GM23338 (cell line): ENCODE results near the gene SUGP1. TPM values are rescaled to one million over a fixed set of nuclear protein-coding genes. Genes with fewer than 3 reads are reported as not detected.

ENCODE experiments used
- ATAC-seq: fragments of 200-7000 bp; cut with Tn5 transposase; 3 replicates; pipeline ENCODE4 v1.9.1; 2020
- DNase-seq: peaks from one replicate; pipeline ENCODE4 v3.0.0-alpha.2; 2015; ENCODE audit warnings: low spot score
- H2AFZ ChIP-seq: fragments of 200-600 bp; sonication (generic); 2 replicates; pipeline ENCODE4 v1.8.0; 2016; ENCODE audit warnings: antibody characterized with exemption, mild to moderate bottlenecking, moderate library complexity
- H3F3A ChIP-seq: fragments of 200-600 bp; sonication (generic); replicated peaks from 2 replicates; pipeline ENCODE4 v1.8.0; 2017; ENCODE audit warnings: antibody characterized with exemption, mixed run types, low read depth
- H3K27ac ChIP-seq: fragments of 200-600 bp; sonication (generic); 2 replicates; pipeline ENCODE4 v1.6.1; 2016; ENCODE audit warnings: low read depth
- H3K27me3 ChIP-seq: fragments of 200-600 bp; sonication (generic); 2 replicates; pipeline ENCODE4 v1.8.0; 2016; ENCODE audit warnings: mild to moderate bottlenecking, mixed run types, moderate library complexity; ENCODE audit not compliant: insufficient read depth
- H3K36me3 ChIP-seq: fragments of 200-600 bp; sonication (generic); 2 replicates; pipeline ENCODE4 v1.8.0; 2016; ENCODE audit warnings: mild to moderate bottlenecking; ENCODE audit not compliant: insufficient read depth
- H3K4me1 ChIP-seq: fragments of 200-600 bp; sonication (generic); 2 replicates; pipeline ENCODE4 v1.8.0; 2016; ENCODE audit warnings: mild to moderate bottlenecking, moderate library complexity; ENCODE audit not compliant: insufficient read depth
- H3K4me2 ChIP-seq: fragments of 200-600 bp; sonication (generic); 2 replicates; pipeline ENCODE4 v1.7.1; 2017; ENCODE audit warnings: mixed run types
- H3K4me3 ChIP-seq: fragments of 200-600 bp; sonication (generic); 2 replicates; pipeline ENCODE4 v1.6.1; 2016; ENCODE audit warnings: mixed run types
- H3K79me2 ChIP-seq: fragments of 200-600 bp; sonication (generic); replicated peaks from 2 replicates; pipeline ENCODE4 v1.8.0; 2017; ENCODE audit warnings: mild to moderate bottlenecking; ENCODE audit not compliant: insufficient read depth
- H3K9me2 ChIP-seq: fragments of 200-600 bp; sonication (generic); 2 replicates; pipeline ENCODE4 v1.8.0; 2017; ENCODE audit not compliant: insufficient read depth
- H4K20me1 ChIP-seq: fragments of 200-600 bp; sonication (generic); replicated peaks from 2 replicates; pipeline ENCODE4 v1.8.0; 2017; ENCODE audit warnings: mild to moderate bottlenecking; ENCODE audit not compliant: insufficient read depth
- H3K27ac Mint-ChIP-seq: 2 replicates; pipeline ENCODE4 v1.8.0; 2020; ENCODE audit warnings: inconsistent platforms, mild to moderate bottlenecking, moderate library complexity, mixed read lengths
- H3K27me3 Mint-ChIP-seq: 3 replicates; pipeline ENCODE4 v1.8.0; 2022; ENCODE audit warnings: low read depth, mild to moderate bottlenecking, moderate library complexity, mixed read lengths, inconsistent platforms; ENCODE audit not compliant: insufficient read depth, poor library complexity
- H3K36me3 Mint-ChIP-seq: 3 replicates; pipeline ENCODE4 v1.8.0; 2021; ENCODE audit warnings: low read depth, mild to moderate bottlenecking, inconsistent platforms, moderate library complexity, mixed read lengths
- H3K4me1 Mint-ChIP-seq: 3 replicates; pipeline ENCODE4 v1.8.0; 2020; ENCODE audit warnings: mild to moderate bottlenecking, inconsistent platforms, mixed read lengths
- H3K4me3 Mint-ChIP-seq: 3 replicates; pipeline ENCODE4 v1.8.0; 2021; ENCODE audit warnings: moderate library complexity, mild to moderate bottlenecking, inconsistent platforms, mixed read lengths
- H3K9me3 Mint-ChIP-seq: 3 replicates; pipeline ENCODE4 v1.8.0; 2020; ENCODE audit warnings: moderate library complexity, mild to moderate bottlenecking, inconsistent platforms, mixed read lengths
- CREB1 ChIP-seq: fragments of 250-450 bp; sonication (Bioruptor Pico); IDR thresholded peaks from 2 replicates; pipeline ENCODE4 v1.5.0; 2020; ENCODE audit warnings: low read depth, mild to moderate bottlenecking, moderate library complexity
- CTCF ChIP-seq, 2 experiments: fragments of 200-600 bp in 1 of 2; sonication (generic) in 1 of 2; conservative IDR thresholded peaks; 2 replicates each; pipeline versions ENCODE4 v1.5.1 to v1.6.1; 2016 to 2017; ENCODE audit warnings: antibody characterized with exemption in 2 of 2, low read depth in 2 of 2, mild to moderate bottlenecking in 2 of 2, moderate library complexity in 1 of 2
- EZH2phosphoT487 ChIP-seq: fragments of 200-600 bp; sonication (generic); IDR thresholded peaks from one replicate; pipeline ENCODE4 v1.8.1; 2018; ENCODE audit warnings: antibody characterized with exemption; ENCODE audit not compliant: unreplicated experiment
- JUNB ChIP-seq: IDR thresholded peaks from one replicate; pipeline ENCODE4 v1.6.1; 2016; ENCODE audit warnings: antibody characterized with exemption; ENCODE audit not compliant: unreplicated experiment
- POLR2AphosphoS5 ChIP-seq: IDR thresholded peaks from 2 replicates; pipeline ENCODE4 v1.6.1; 2016; ENCODE audit warnings: antibody characterized with exemption, low read depth
- STAT1 ChIP-seq: IDR thresholded peaks from one replicate; pipeline ENCODE4 v1.6.1; 2016; ENCODE audit warnings: antibody characterized with exemption; ENCODE audit not compliant: unreplicated experiment
- ZNF331 ChIP-seq: fragments of 250-450 bp; sonication (Bioruptor Pico); IDR thresholded peaks from 2 replicates; pipeline ENCODE4 v1.5.0; 2020; ENCODE audit warnings: low read depth, mild to moderate bottlenecking, moderate library complexity
- polyA plus RNA-seq: library from polyadenylated mRNA; unstranded; fragments of >200 nt; fragmentation: Nextera tagmentation; extraction: Ambion mirVana; gene quantifications from 2 replicates; pipeline ENCODE4 v1.2.1, GENCODE V29; 2016
- total RNA-seq: library from RNA; depleted of rRNA; stranded (reverse); fragments of >200 nt; shearing (Covaris generic); gene quantifications from 2 replicates; pipeline ENCODE4 v1.2.3, GENCODE V29; 2014
- TF ChIP-seq, protein P1 (sequence below): fragments of 250-450 bp; sonication (Bioruptor Pico); IDR thresholded peaks from 2 replicates; pipeline ENCODE4 v1.5.0; 2020; ENCODE audit warnings: mild to moderate bottlenecking, moderate library complexity

The SUGP1 gene
- total and polyA plus RNA-seq, 2 experiments from 2014 or later: 38.6 to 61.6 TPM

- no peak overlapping the region for H3K4me2 ChIP-seq
- no peaks in the 10 kb centered on the region for H3K27me3 Mint-ChIP-seq
- 0 out of 2 replicates have a peak, but pooled peaks cover 2% of the 10 kb centered on the region for H3F3A ChIP-seq
- H2AFZ ChIP-seq: no peak overlapping the region
- TF ChIP-seq CREB1: no peak
- TF ChIP-seq JUNB: no peak
- no peak overlapping the region for H3K27ac Mint-ChIP-seq
- no peaks in the 10 kb centered on the region for H3K27me3 ChIP-seq
- H3K4me3 ChIP-seq: no peak overlapping the region
- H3K4me1 ChIP-seq: no peaks in the 10 kb centered on the region
- DNase-seq (no peak), ATAC-seq (no peak)
- H3K79me2 ChIP-seq: no peaks in the 10 kb centered on the region
- no peak overlapping the region for H3K4me3 Mint-ChIP-seq
- H3K9me3 Mint-ChIP-seq: no peaks in the 10 kb centered on the region
- H3K9me2 ChIP-seq: no peaks in the 10 kb centered on the region
- H4K20me1 ChIP-seq: 0 out of 2 replicates have a peak, but pooled peaks cover 3% of the 10 kb centered on the region
- H3K36me3 ChIP-seq: peaks cover 6% of the 10 kb centered on the region
- H3K4me1 Mint-ChIP-seq: no peaks in the 10 kb centered on the region
- H3K27ac ChIP-seq: no peak overlapping the region
- peaks cover 40% of the 10 kb centered on the region for H3K36me3 Mint-ChIP-seq
Measured at GRCh38 chr19:19304186-19304965, 15.9 kb downstream of the SUGP1 start.

- Histone ChIP-seq H3K4me2 (no peak overlapping the region), H3K9me2 (no peaks in the 10 kb centered on the region), H3K4me3 (no peak overlapping the region), H4K20me1 (0 out of 2 replicates have a peak, but pooled peaks cover 3% of the 10 kb centered on the region), H3K27me3 (no peaks in the 10 kb centered on the region), H3F3A (0 out of 2 replicates have a peak, but pooled peaks cover 2% of the 10 kb centered on the region), H2AFZ (no peak overlapping the region), H3K36me3 (peaks cover 3% of the 10 kb centered on the region), H3K27ac (no peak overlapping the region), H3K4me1 (no peaks in the 10 kb centered on the region), H3K79me2 (no peaks in the 10 kb centered on the region)
- Mint-ChIP-seq H3K27me3 (peaks cover 2% of the 10 kb centered on the region), H3K4me3 (no peak overlapping the region), H3K27ac (no peak overlapping the region), H3K9me3 (no peaks in the 10 kb centered on the region), H3K36me3 (peaks cover 31% of the 10 kb centered on the region), H3K4me1 (no peaks in the 10 kb centered on the region)
- TF ChIP-seq POLR2AphosphoS5 (no peak), CTCF (conservative IDR thresholded peaks at IDR 0.05; ENCODE audit: low read depth in 2 of 2) (no peak), EZH2phosphoT487 (no peak), STAT1 (no peak), ZNF331 (no peak), CREB1 (no peak)
- DNase-seq: no peak
- no peak for ATAC-seq
Measured at GRCh38 chr19:19303411-19303810, 16.9 kb downstream of the SUGP1 start.

GRCh38 chr19:19300613-19301012, 19.7 kb downstream of the SUGP1 start:
- no peaks in the 10 kb centered on the region for H3K9me3 Mint-ChIP-seq
- no peaks in the 10 kb centered on the region for H3F3A ChIP-seq
- H3K4me2 ChIP-seq: no peak overlapping the region
- H4K20me1 ChIP-seq: no peaks in the 10 kb centered on the region
- H2AFZ ChIP-seq: no peak overlapping the region
- H3K36me3 Mint-ChIP-seq: peaks cover 21% of the 10 kb centered on the region
- H3K27ac ChIP-seq: no peak overlapping the region
- H3K4me1 Mint-ChIP-seq: no peaks in the 10 kb centered on the region
- H3K36me3 ChIP-seq: no peaks in the 10 kb centered on the region; the same call in 1 of the 2 replicates
- no peaks in the 10 kb centered on the region for H3K9me2 ChIP-seq
- no peaks in the 10 kb centered on the region for H3K4me1 ChIP-seq
- no peak overlapping the region for H3K4me3 Mint-ChIP-seq
- H3K79me2 ChIP-seq: no peaks in the 10 kb centered on the region
- no peak overlapping the region for H3K27ac Mint-ChIP-seq
- H3K4me3 ChIP-seq: no peak overlapping the region
- peaks cover 7% of the 10 kb centered on the region for H3K27me3 Mint-ChIP-seq
- no peak for ATAC-seq
- no peak for DNase-seq
- H3K27me3 ChIP-seq: no peaks in the 10 kb centered on the region
- TF ChIP-seq, protein P1, sequence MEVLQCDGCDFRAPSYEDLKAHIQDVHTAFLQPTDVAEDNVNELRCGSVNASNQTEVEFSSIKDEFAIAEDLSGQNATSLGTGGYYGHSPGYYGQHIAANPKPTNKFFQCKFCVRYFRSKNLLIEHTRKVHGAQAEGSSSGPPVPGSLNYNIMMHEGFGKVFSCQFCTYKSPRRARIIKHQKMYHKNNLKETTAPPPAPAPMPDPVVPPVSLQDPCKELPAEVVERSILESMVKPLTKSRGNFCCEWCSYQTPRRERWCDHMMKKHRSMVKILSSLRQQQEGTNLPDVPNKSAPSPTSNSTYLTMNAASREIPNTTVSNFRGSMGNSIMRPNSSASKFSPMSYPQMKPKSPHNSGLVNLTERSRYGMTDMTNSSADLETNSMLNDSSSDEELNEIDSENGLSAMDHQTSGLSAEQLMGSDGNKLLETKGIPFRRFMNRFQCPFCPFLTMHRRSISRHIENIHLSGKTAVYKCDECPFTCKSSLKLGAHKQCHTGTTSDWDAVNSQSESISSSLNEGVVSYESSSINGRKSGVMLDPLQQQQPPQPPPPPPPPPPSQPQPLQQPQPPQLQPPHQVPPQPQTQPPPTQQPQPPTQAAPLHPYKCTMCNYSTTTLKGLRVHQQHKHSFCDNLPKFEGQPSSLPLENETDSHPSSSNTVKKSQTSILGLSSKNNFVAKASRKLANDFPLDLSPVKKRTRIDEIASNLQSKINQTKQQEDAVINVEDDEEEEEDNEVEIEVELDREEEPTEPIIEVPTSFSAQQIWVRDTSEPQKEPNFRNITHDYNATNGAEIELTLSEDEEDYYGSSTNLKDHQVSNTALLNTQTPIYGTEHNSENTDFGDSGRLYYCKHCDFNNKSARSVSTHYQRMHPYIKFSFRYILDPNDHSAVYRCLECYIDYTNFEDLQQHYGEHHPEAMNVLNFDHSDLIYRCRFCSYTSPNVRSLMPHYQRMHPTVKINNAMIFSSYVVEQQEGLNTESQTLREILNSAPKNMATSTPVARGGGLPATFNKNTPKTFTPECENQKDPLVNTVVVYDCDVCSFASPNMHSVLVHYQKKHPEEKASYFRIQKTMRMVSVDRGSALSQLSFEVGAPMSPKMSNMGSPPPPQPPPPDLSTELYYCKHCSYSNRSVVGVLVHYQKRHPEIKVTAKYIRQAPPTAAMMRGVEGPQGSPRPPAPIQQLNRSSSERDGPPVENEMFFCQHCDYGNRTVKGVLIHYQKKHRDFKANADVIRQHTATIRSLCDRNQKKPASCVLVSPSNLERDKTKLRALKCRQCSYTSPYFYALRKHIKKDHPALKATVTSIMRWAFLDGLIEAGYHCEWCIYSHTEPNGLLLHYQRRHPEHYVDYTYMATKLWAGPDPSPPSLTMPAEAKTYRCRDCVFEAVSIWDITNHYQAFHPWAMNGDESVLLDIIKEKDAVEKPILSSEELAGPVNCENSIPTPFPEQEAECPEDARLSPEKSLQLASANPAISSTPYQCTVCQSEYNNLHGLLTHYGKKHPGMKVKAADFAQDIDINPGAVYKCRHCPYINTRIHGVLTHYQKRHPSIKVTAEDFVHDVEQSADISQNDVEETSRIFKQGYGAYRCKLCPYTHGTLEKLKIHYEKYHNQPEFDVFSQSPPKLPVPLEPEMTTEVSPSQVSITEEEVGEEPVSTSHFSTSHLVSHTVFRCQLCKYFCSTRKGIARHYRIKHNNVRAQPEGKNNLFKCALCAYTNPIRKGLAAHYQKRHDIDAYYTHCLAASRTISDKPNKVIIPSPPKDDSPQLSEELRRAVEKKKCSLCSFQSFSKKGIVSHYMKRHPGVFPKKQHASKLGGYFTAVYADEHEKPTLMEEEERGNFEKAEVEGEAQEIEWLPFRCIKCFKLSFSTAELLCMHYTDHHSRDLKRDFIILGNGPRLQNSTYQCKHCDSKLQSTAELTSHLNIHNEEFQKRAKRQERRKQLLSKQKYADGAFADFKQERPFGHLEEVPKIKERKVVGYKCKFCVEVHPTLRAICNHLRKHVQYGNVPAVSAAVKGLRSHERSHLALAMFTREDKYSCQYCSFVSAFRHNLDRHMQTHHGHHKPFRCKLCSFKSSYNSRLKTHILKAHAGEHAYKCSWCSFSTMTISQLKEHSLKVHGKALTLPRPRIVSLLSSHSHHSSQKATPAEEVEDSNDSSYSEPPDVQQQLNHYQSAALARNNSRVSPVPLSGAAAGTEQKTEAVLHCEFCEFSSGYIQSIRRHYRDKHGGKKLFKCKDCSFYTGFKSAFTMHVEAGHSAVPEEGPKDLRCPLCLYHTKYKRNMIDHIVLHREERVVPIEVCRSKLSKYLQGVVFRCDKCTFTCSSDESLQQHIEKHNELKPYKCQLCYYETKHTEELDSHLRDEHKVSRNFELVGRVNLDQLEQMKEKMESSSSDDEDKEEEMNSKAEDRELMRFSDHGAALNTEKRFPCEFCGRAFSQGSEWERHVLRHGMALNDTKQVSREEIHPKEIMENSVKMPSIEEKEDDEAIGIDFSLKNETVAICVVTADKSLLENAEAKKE (CRISPR knock-in tag): no peak
